ENCODE data around the gene ZNF446.

GRCh38 chr19:58475714-58476497 lies at the start of gene ZNF446:
- peak; percentile 85 for TF ChIP-seq POLR2AphosphoS5 (IDR thresholded peaks at IDR 0.05; ENCODE audit: low read depth, low read length)
- TF ChIP-seq SIN3A (IDR thresholded peaks at IDR 0.05; ENCODE audit: borderline replicate concordance, insufficient read depth, low read length) = no peak
- no peak for TF ChIP-seq REST (IDR thresholded peaks at IDR 0.05; ENCODE audit: insufficient read depth in 1 of 2, low read depth in 2 of 2, low read length in 2 of 2)

Measured in PFSK-1 (cell line).